SU-DHL-6 (cell line): Measurements from ENCODE around the gene CHMP5.

Experiments used
- EZH2phosphoT487 ChIP-seq: fragments of 200-600 bp; sonication (generic), shearing (Covaris generic); conservative IDR thresholded peaks from 2 replicates; pipeline ENCODE4 v1.6.1; 2018; ENCODE audit warnings: mild to moderate bottlenecking, antibody characterized with exemption, low read length, moderate library complexity, mixed read lengths
- TF ChIP-seq, protein P1 (sequence below): fragments of 200-600 bp; sonication (generic); IDR thresholded peaks from one replicate; pipeline ENCODE4 v1.5.1; 2017; ENCODE audit warnings: antibody characterized with exemption, mild to moderate bottlenecking, low read length, moderate library complexity; ENCODE audit not compliant: insufficient read depth, poor library complexity, severe bottlenecking

DNA sequence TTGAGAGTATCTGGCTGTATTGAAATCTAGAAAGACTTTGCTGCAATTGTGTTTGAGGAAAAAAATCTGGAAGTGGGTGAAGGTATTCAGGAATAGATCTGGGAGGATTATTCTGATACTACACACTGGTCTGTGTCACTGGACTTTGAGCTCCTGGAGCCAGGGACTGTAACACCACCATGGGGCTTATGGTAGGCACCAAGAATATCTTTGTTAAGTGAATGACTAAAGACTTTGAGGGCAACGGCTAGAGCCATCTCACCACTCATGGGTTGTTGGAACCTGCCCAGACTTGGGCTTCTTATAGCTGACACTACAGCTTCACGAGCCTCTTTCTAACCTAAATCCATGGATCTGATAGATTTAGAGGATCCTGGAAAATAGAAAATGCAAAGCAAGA is 35.7 kb downstream of the CHMP5 start:
- TF ChIP-seq, protein P1, sequence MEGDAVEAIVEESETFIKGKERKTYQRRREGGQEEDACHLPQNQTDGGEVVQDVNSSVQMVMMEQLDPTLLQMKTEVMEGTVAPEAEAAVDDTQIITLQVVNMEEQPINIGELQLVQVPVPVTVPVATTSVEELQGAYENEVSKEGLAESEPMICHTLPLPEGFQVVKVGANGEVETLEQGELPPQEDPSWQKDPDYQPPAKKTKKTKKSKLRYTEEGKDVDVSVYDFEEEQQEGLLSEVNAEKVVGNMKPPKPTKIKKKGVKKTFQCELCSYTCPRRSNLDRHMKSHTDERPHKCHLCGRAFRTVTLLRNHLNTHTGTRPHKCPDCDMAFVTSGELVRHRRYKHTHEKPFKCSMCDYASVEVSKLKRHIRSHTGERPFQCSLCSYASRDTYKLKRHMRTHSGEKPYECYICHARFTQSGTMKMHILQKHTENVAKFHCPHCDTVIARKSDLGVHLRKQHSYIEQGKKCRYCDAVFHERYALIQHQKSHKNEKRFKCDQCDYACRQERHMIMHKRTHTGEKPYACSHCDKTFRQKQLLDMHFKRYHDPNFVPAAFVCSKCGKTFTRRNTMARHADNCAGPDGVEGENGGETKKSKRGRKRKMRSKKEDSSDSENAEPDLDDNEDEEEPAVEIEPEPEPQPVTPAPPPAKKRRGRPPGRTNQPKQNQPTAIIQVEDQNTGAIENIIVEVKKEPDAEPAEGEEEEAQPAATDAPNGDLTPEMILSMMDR: no peak
- no peak for TF ChIP-seq EZH2phosphoT487
